GM06990 (cell line): ENCODE measurements around the gene USP6.
"Not testable (repeated sequence)": the region's sequence is repeated elsewhere in the genome, so short reads cannot be mapped to it uniquely, and the experiment has no call there.

Experiments
- DNase-seq: peaks from one replicate; pipeline ENCODE4 v3.0.0-alpha.2; 2011; ENCODE audit not compliant: insufficient read length; ENCODE audit errors: extremely low read depth
- H3K27me3 ChIP-seq: replicated peaks from 2 replicates; pipeline ENCODE4 v1.6.0; 2011; ENCODE audit warnings: low read length; ENCODE audit not compliant: control insufficient read depth, insufficient read depth
- H3K36me3 ChIP-seq: 2 replicates; pipeline ENCODE4 v1.5.1; 2011; ENCODE audit warnings: low read length; ENCODE audit not compliant: control insufficient read depth, insufficient read depth
- H3K4me3 ChIP-seq: replicated peaks from 2 replicates; pipeline ENCODE4 v1.5.1; 2011; ENCODE audit warnings: low read depth, mild to moderate bottlenecking, control low read depth, low read length
- TF ChIP-seq, protein P1 (sequence below): IDR thresholded peaks from 2 replicates; pipeline ENCODE4 v1.5.1; 2011; ENCODE audit warnings: low read length, control low read depth, mild to moderate bottlenecking, inconsistent platforms; ENCODE audit not compliant: insufficient read depth, poor library complexity, severe bottlenecking

The USP6 gene

DNA sequence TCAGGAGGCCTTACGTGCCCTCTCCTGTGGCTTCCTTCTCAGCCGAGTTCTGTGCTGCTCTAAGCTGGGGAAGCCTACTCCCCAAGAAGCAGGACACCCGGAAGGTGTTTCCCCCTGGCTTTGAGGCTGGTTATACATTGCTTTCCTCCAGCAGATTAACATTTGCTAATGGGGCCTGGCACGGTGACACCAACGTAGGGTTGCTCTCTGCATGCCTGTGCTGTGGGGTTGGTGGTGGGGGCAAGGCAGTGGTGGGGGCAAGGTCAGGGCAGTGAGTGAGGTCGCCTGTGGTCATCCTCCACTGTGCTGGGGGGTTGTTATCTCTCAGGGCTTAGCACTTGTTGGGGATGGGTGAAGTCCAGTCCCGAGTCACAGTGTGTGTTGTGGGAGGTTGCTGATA lies 4.2 kb downstream of the USP6 start:
- Histone ChIP-seq H3K36me3 (no peaks in the 10 kb centered on the region), H3K4me3 (no peak overlapping the region), H3K27me3 (no peaks in the 10 kb centered on the region; the same call in 1 of the 2 replicates)
- TF ChIP-seq, protein P1, sequence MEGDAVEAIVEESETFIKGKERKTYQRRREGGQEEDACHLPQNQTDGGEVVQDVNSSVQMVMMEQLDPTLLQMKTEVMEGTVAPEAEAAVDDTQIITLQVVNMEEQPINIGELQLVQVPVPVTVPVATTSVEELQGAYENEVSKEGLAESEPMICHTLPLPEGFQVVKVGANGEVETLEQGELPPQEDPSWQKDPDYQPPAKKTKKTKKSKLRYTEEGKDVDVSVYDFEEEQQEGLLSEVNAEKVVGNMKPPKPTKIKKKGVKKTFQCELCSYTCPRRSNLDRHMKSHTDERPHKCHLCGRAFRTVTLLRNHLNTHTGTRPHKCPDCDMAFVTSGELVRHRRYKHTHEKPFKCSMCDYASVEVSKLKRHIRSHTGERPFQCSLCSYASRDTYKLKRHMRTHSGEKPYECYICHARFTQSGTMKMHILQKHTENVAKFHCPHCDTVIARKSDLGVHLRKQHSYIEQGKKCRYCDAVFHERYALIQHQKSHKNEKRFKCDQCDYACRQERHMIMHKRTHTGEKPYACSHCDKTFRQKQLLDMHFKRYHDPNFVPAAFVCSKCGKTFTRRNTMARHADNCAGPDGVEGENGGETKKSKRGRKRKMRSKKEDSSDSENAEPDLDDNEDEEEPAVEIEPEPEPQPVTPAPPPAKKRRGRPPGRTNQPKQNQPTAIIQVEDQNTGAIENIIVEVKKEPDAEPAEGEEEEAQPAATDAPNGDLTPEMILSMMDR: no peak
- no peak for DNase-seq

GRCh38 chr17:5120436-5121185 lies 4.8 kb downstream of the USP6 start:
- not testable (repeated sequence) for H3K4me3 ChIP-seq, H3K36me3 ChIP-seq, H3K27me3 ChIP-seq, DNase-seq

DNA sequence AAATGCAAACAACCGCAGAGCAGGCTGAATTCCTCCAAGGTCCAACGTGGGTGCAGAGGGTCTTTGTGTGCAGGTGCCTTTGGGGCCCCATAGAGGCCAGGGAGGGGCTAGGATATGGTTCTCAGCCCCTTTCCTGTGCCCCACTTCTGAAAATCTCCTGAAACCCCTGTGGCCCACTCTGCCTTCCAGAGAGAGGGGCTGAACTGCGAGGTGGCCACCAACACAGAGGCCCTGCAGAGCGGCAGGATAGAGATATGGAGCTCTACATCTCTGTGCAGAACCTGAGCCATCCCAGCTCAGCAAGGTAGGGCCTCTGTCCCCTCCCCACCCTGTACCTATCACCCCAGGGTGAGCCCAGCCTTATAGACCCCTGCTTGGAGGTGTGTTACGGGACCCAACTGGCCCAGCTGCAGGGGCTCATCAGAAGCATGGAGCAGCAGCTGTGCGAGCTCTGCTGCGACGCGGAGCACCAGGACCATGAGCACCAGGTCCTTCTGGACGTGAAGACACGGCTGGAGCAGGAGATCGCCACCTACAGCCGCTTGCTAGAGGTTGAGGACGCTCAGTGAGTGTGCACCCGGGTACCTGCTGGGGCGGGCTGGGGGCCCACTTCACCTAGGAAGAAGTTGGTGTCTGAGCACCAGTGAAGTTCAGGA lies 5.5 kb downstream of the USP6 start:
- no peak for DNase-seq
- H3K4me3 ChIP-seq: no peak overlapping the region
- no peaks in the 10 kb centered on the region; the same call in 1 of the 2 replicates for H3K27me3 ChIP-seq
- H3K36me3 ChIP-seq: no peaks in the 10 kb centered on the region
- TF ChIP-seq, protein P1: no peak

DNA sequence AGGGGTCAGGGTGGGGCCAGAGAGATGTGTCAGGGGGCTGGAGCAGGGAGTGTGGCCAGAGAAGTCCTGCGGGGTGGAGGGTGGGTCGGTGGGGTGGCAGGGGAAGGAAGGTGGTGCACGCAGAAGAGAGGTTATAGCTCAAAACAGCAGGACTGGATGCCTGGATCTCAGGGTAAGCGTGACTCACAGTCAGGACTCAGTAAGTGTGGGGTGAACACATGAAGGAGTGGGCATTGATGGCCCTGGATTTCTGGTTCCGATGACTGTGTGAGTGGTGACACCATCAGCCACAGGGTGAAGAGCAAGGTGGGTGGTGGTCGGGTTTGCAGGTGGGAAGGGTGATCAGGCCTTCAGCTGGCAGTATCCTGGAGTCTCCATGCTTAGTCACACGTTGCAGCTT lies 6.2 kb downstream of the USP6 start:
- not testable (repeated sequence) for H3K27me3 ChIP-seq, H3K4me3 ChIP-seq, DNase-seq

GRCh38 chr17:5122586-5123342 lies 6.9 kb downstream of the USP6 start:
- DNase-seq: no peak

More for the DNA sequence above, 6.2 kb downstream of the USP6 start:
- not testable (repeated sequence) for H3K36me3 ChIP-seq

DNA sequence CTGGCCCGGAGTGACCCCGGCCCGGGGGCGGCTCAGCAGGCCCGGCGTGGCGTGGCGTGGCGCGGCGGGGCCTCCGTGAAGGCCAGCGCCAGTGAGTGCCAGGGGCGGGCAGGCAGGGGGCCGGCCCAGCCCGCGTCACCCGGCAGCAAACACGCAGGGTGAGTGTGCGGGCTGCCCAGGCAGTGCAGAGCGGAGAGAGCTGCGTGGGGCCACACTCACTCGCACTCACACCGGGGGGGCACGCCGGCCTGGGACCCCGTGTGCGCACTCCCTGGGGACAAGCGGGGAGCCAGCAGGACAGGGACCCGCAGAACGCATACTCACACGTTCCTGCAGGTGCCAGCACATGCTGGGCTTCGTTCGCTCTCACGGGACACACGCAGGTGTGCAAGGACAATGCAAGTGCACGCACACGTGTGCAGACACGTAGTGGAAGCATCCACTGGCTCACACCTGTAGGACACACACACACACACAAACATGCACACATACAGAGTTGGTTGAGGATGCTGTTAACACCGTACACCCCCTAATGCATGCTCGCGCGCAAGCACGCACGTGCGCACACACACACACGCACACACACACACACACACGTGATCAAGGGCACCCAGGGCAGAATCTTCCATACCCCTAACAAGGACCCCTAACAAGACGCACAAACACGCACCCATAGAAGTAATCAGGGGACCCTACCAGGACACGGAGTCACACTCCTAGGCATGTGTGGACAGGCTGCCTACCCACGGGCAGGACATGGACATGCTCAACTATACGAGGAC lies 7.7 kb downstream of the USP6 start:
- TF ChIP-seq, protein P1: no peak
- H3K4me3 ChIP-seq: no peak overlapping the region

More at GRCh38 chr17:5122586-5123342, 6.9 kb downstream of the USP6 start:
- no peak overlapping the region for H3K4me3 ChIP-seq
- H3K27me3 ChIP-seq: no peaks in the 10 kb centered on the region; the same call in 1 of the 2 replicates
- H3K36me3 ChIP-seq: no peaks in the 10 kb centered on the region
- TF ChIP-seq, protein P1: no peak

DNA sequence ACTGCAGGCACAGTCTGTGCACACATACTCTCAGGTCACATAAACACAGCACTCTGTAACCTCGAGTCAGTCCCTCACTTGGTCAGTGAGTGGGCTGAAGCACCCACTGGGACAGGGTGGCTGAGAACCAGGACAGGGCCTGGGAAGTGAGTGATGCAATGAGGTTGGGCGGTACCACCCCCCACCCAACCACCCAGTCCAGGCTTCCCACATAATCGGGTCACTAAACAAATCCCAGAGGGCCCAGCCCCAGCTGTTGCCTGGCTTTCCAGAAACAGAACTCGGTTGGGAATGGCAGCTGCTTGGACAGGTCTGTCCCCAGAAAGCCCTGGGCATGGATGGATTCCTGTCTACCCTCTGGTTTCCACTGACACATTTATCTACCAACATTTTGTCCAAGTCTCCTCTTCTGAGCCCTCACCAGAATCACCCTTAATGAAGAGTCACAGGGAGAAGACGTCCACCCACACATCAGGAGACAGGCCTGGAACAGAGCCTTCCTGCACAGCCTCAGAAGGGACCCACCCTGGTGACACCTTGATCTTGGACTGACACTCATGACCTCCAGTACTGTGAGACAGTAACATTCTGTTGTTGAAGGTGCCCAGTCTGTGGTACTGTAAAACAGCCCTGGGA lies 8.4 kb downstream of the USP6 start:
- H3K36me3 ChIP-seq, H3K4me3 ChIP-seq, DNase-seq, H3K27me3 ChIP-seq: not testable (repeated sequence)

More for the DNA sequence above, 7.7 kb downstream of the USP6 start:
- DNase-seq: no peak
- H3K27me3 ChIP-seq: no peaks in the 10 kb centered on the region; the same call in 1 of the 2 replicates
- H3K36me3 ChIP-seq: no peaks in the 10 kb centered on the region

- not testable (repeated sequence) for H3K27me3 ChIP-seq, H3K4me3 ChIP-seq, H3K36me3 ChIP-seq, DNase-seq
Measured at GRCh38 chr17:5124896-5125295, 9.1 kb downstream of the USP6 start.
